Measurements from ENCODE around the gene HTRA1.

DNA sequence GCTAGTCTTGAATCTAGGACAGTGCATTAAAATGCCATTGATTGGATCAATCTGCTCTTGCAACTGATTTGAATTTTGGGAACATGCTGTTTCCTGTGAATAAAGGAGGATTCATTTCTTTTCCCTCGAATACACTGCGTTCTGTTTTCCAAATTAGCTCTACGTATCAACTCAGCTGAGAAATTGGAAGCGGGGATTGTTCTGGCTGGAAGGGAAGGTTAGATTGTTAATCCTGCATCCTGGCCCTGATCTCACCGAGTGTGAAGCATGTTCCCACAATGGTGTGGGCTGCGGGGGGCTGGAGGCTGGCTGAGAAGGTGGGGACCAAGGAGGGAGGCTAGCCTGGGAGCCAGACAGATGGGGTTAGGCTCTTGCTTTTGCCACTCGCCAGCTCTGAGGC, 17.6 kb downstream of the HTRA1 start:
- TF ChIP-seq, protein P1, sequence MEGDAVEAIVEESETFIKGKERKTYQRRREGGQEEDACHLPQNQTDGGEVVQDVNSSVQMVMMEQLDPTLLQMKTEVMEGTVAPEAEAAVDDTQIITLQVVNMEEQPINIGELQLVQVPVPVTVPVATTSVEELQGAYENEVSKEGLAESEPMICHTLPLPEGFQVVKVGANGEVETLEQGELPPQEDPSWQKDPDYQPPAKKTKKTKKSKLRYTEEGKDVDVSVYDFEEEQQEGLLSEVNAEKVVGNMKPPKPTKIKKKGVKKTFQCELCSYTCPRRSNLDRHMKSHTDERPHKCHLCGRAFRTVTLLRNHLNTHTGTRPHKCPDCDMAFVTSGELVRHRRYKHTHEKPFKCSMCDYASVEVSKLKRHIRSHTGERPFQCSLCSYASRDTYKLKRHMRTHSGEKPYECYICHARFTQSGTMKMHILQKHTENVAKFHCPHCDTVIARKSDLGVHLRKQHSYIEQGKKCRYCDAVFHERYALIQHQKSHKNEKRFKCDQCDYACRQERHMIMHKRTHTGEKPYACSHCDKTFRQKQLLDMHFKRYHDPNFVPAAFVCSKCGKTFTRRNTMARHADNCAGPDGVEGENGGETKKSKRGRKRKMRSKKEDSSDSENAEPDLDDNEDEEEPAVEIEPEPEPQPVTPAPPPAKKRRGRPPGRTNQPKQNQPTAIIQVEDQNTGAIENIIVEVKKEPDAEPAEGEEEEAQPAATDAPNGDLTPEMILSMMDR (IDR thresholded peaks at IDR 0.05; ENCODE audit: poor library complexity, severe bottlenecking) = no peak
- TF ChIP-seq RAD21 (conservative IDR thresholded peaks at IDR 0.05) = no peak
- no peak for TF ChIP-seq EZH2 (IDR thresholded peaks at IDR 0.05; ENCODE audit: borderline replicate concordance, insufficient read depth, low read length, poor library complexity, severe bottlenecking)
- no peak for TF ChIP-seq POLR2AphosphoS5 (IDR thresholded peaks at IDR 0.05)
- TF ChIP-seq, protein P2, sequence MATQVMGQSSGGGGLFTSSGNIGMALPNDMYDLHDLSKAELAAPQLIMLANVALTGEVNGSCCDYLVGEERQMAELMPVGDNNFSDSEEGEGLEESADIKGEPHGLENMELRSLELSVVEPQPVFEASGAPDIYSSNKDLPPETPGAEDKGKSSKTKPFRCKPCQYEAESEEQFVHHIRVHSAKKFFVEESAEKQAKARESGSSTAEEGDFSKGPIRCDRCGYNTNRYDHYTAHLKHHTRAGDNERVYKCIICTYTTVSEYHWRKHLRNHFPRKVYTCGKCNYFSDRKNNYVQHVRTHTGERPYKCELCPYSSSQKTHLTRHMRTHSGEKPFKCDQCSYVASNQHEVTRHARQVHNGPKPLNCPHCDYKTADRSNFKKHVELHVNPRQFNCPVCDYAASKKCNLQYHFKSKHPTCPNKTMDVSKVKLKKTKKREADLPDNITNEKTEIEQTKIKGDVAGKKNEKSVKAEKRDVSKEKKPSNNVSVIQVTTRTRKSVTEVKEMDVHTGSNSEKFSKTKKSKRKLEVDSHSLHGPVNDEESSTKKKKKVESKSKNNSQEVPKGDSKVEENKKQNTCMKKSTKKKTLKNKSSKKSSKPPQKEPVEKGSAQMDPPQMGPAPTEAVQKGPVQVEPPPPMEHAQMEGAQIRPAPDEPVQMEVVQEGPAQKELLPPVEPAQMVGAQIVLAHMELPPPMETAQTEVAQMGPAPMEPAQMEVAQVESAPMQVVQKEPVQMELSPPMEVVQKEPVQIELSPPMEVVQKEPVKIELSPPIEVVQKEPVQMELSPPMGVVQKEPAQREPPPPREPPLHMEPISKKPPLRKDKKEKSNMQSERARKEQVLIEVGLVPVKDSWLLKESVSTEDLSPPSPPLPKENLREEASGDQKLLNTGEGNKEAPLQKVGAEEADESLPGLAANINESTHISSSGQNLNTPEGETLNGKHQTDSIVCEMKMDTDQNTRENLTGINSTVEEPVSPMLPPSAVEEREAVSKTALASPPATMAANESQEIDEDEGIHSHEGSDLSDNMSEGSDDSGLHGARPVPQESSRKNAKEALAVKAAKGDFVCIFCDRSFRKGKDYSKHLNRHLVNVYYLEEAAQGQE (IDR thresholded peaks at IDR 0.05; ENCODE audit: borderline replicate concordance) = no peak
- no peak for TF ChIP-seq EP300 (conservative IDR thresholded peaks at IDR 0.05; ENCODE audit: poor library complexity, severe bottlenecking)
- TF ChIP-seq SMC3 (conservative IDR thresholded peaks at IDR 0.05; ENCODE audit: poor library complexity) = no peak
